HepG2 (cell line): ENCODE data around the gene PDCD11. TPM values are rescaled to one million over a fixed set of nuclear protein-coding genes. Genes with fewer than 3 reads are reported as not detected.

Source experiments
- ATRX ChIP-seq: sonication (generic); formaldehyde crosslinking; IDR thresholded peaks from 2 replicates; pipeline ENCODE4 v1.4.0; 2020; ENCODE audit warnings: missing genetic modification reagents, borderline replicate concordance
- CBX2 ChIP-seq, 2 experiments: fragments of 200-600 bp in 1 of 2; sonication (generic); formaldehyde crosslinking in 1 of 2; IDR thresholded peaks; 2 replicates each; pipeline versions ENCODE4 v1.7.0 to v1.8.1; 2018 to 2022; ENCODE audit warnings: low read depth in 2 of 2, low read length in 1 of 2, mild to moderate bottlenecking in 1 of 2, missing genetic modification reagents in 1 of 2
- DDIT3 ChIP-seq: sonication (generic); formaldehyde crosslinking; IDR thresholded peaks from 2 replicates; pipeline ENCODE4 v1.4.0; 2020; ENCODE audit warnings: mild to moderate bottlenecking, missing genetic modification reagents
- EED ChIP-seq: sonication (generic); formaldehyde crosslinking; IDR thresholded peaks from 2 replicates; pipeline ENCODE4 v1.5.0; 2020; ENCODE audit warnings: mild to moderate bottlenecking, missing genetic modification reagents
- HNF1A ChIP-seq, 2 experiments: sonication (generic) in 1 of 2; formaldehyde crosslinking in 1 of 2; IDR thresholded peaks; 2 replicates each; pipeline versions ENCODE4 v1.4.0 to v1.6.1; 2016 to 2020; ENCODE audit warnings: borderline replicate concordance in 1 of 2, low read depth in 1 of 2, mild to moderate bottlenecking in 1 of 2, missing genetic modification reagents in 1 of 2
- LCORL ChIP-seq, 2 experiments: fragments of 450-650 bp in 1 of 2; sonication (generic) in 1 of 2; formaldehyde crosslinking in 1 of 2; IDR thresholded peaks; 2 replicates each; pipeline versions ENCODE4 v1.5.0 to v1.6.1; 2017 to 2020; ENCODE audit warnings: antibody characterized with exemption in 1 of 2, missing genetic modification reagents in 1 of 2
- MXD3 ChIP-seq: IDR thresholded peaks from 2 replicates; pipeline ENCODE4 v1.6.1; 2016; ENCODE audit warnings: mild to moderate bottlenecking, missing biosample characterization, missing genetic modification reagents
- NR2C2 ChIP-seq: sonication (generic); formaldehyde crosslinking; IDR thresholded peaks from 2 replicates; pipeline ENCODE4 v1.4.0; 2020; ENCODE audit warnings: missing genetic modification reagents, mild to moderate bottlenecking, moderate library complexity, borderline replicate concordance
- SMAD9 ChIP-seq: sonication (generic); formaldehyde crosslinking; IDR thresholded peaks from 2 replicates; pipeline ENCODE4 v1.5.1; 2020; ENCODE audit warnings: mild to moderate bottlenecking, missing genetic modification reagents
- SP2 ChIP-seq: sonication (generic); formaldehyde crosslinking; IDR thresholded peaks from 2 replicates; pipeline ENCODE4 v1.5.1; 2020; ENCODE audit warnings: mild to moderate bottlenecking, missing genetic modification reagents
- TCF7L2 ChIP-seq: IDR thresholded peaks from 2 replicates; pipeline ENCODE4 v1.6.1; 2011; ENCODE audit warnings: mild to moderate bottlenecking, low read depth, low read length, moderate library complexity
- ZFP37 ChIP-seq: sonication (generic); formaldehyde crosslinking; IDR thresholded peaks from 2 replicates; pipeline ENCODE4 v1.4.0; 2020; ENCODE audit warnings: missing genetic modification reagents, borderline replicate concordance
- ZNF230 ChIP-seq: sonication (generic); formaldehyde crosslinking; IDR thresholded peaks from 2 replicates; pipeline ENCODE4 v1.4.0; 2020; ENCODE audit warnings: mild to moderate bottlenecking, missing genetic modification reagents
- ZNF335 ChIP-seq: sonication (generic); formaldehyde crosslinking; IDR thresholded peaks from 2 replicates; pipeline ENCODE4 v1.4.0; 2020; ENCODE audit warnings: missing genetic modification reagents
- ZNF605 ChIP-seq: sonication (generic); formaldehyde crosslinking; IDR thresholded peaks from 2 replicates; pipeline ENCODE4 v1.8.0; 2022; ENCODE audit warnings: mild to moderate bottlenecking, missing genetic modification reagents
- ZNF615 ChIP-seq: sonication (generic); formaldehyde crosslinking; IDR thresholded peaks from 2 replicates; pipeline ENCODE4 v1.5.0; 2020; ENCODE audit warnings: mild to moderate bottlenecking, missing genetic modification reagents, borderline replicate concordance
- polyA plus RNA-seq, 8 experiments: library from polyadenylated mRNA; depleted of rRNA in 3 of 8; stranded (reverse) in 7 of 8; unstranded in 1 of 8; fragments of >200 nt; fragmentation: Illumina TruSeq in 4 of 8; extraction: Trizol in 4 of 8; gene quantifications; 2 replicates each; pipeline versions ENCODE4 v1.2.1 to v1.2.3, GENCODE V29; 2011 to 2016; ENCODE audit warnings: low read depth in 4 of 8, missing spikeins in 1 of 8, mixed read lengths in 1 of 8; ENCODE audit not compliant: insufficient read depth in 1 of 8
- total RNA-seq, 5 experiments: library from RNA; depleted of rRNA; stranded (reverse); fragments of >200 nt; fragmentation: Illumina TruSeq; extraction: Trizol; gene quantifications; 2 replicates each; pipeline ENCODE4 v1.2.3, GENCODE V29; 2016; ENCODE audit warnings: low read depth in 1 of 5
- TF ChIP-seq, protein P1 (sequence below): sonication (generic); formaldehyde crosslinking; IDR thresholded peaks from 2 replicates; pipeline ENCODE4 v1.4.0; 2020; ENCODE audit warnings: missing genetic modification reagents, mild to moderate bottlenecking, borderline replicate concordance
- TF ChIP-seq, protein P2 (sequence below): sonication (generic); formaldehyde crosslinking; IDR thresholded peaks from 2 replicates; pipeline ENCODE4 v1.8.1; 2023; ENCODE audit warnings: mild to moderate bottlenecking, missing genetic modification reagents

PDCD11 gene
- total and polyA plus RNA-seq, 2 of the 13 experiments (the other 11 are each of a cell fraction or from before 2014, with no cell fraction given) = 12.8 to 52.8 TPM

DNA sequence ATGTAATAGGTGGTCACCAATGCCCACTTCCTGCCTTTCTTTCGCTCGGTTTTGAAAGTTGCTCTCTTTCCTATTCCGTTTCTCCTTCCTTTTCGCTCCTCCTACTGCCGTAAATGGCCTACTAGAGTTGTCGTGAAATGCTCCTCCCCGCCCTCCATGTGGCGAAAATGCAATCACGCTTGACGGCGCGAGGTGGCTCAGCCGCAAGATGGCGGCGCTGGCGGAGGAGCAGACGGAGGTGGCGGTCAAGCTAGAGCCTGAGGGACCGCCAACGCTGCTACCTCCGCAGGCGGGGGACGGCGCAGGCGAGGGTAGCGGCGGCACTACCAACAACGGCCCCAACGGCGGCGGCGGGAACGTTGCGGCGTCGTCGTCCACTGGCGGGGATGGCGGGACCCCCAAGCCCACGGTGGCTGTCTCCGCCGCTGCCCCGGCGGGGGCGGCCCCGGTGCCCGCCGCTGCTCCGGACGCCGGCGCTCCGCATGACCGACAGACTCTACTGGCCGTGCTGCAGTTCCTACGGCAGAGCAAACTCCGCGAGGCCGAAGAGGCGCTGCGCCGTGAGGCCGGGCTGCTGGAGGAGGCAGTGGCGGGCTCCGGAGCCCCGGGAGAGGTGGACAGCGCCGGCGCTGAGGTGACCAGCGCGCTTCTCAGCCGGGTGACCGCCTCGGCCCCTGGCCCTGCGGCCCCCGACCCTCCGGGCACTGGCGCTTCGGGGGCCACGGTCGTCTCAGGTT is 28.5 kb upstream of the PDCD11 start, which contains the start of gene TAF5 (continued):
- TF ChIP-seq, protein P1, sequence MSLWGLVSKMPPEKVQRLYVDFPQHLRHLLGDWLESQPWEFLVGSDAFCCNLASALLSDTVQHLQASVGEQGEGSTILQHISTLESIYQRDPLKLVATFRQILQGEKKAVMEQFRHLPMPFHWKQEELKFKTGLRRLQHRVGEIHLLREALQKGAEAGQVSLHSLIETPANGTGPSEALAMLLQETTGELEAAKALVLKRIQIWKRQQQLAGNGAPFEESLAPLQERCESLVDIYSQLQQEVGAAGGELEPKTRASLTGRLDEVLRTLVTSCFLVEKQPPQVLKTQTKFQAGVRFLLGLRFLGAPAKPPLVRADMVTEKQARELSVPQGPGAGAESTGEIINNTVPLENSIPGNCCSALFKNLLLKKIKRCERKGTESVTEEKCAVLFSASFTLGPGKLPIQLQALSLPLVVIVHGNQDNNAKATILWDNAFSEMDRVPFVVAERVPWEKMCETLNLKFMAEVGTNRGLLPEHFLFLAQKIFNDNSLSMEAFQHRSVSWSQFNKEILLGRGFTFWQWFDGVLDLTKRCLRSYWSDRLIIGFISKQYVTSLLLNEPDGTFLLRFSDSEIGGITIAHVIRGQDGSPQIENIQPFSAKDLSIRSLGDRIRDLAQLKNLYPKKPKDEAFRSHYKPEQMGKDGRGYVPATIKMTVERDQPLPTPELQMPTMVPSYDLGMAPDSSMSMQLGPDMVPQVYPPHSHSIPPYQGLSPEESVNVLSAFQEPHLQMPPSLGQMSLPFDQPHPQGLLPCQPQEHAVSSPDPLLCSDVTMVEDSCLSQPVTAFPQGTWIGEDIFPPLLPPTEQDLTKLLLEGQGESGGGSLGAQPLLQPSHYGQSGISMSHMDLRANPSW = no peak; the same call in 1 of the 2 replicates
- TF ChIP-seq ZNF605 (CRISPR knock-in tag) (no peak; the same call in none of the 2 replicates), ZFP37 (CRISPR knock-in tag) (no peak), TCF7L2 (no peak), ZNF335 (CRISPR knock-in tag) (peak; percentile 61; the same call in 1 of the 2 replicates), CBX2 (IDR thresholded peaks at IDR 0.05; ENCODE audit: low read depth, low read length) (no peak), CBX2 (CRISPR knock-in tag; IDR thresholded peaks at IDR 0.05; ENCODE audit: low read depth) (no peak), ZNF615 (peak; percentile 94; the same call in 1 of the 2 replicates), SMAD9 (peak; percentile 25; the same call in 1 of the 2 replicates), NR2C2 (CRISPR knock-in tag) (no peak; the same call in none of the 2 replicates), ZNF230 (no peak), EED (CRISPR knock-in tag) (peak; percentile 69), LCORL (IDR thresholded peaks at IDR 0.05) (no peak), LCORL (CRISPR knock-in tag; IDR thresholded peaks at IDR 0.05) (peak; percentile 64; the same call in 1 of the 2 replicates), SP2 (CRISPR knock-in tag) (peak; percentile 31; the same call in 1 of the 2 replicates), MXD3 (CRISPR knock-in tag) (peak; percentile 85), DDIT3 (CRISPR knock-in tag) (peak; percentile 47; the same call in 1 of the 2 replicates), ATRX (no peak), HNF1A (IDR thresholded peaks at IDR 0.05; ENCODE audit: low read depth) (no peak), HNF1A (CRISPR knock-in tag; IDR thresholded peaks at IDR 0.05; ENCODE audit: borderline replicate concordance) (no peak; the same call in 1 of the 2 replicates)
- TF ChIP-seq, protein P2, sequence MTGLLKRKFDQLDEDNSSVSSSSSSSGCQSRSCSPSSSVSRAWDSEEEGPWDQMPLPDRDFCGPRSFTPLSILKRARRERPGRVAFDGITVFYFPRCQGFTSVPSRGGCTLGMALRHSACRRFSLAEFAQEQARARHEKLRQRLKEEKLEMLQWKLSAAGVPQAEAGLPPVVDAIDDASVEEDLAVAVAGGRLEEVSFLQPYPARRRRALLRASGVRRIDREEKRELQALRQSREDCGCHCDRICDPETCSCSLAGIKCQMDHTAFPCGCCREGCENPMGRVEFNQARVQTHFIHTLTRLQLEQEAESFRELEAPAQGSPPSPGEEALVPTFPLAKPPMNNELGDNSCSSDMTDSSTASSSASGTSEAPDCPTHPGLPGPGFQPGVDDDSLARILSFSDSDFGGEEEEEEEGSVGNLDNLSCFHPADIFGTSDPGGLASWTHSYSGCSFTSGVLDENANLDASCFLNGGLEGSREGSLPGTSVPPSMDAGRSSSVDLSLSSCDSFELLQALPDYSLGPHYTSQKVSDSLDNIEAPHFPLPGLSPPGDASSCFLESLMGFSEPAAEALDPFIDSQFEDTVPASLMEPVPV (CRISPR knock-in tag) = no peak; the same call in 1 of the 2 replicates
